HG03575 (cell line): Measurements from ENCODE around the gene IGF2R.
A peak's percentile ranks its signal among the peaks of the same experiment; 100 is the strongest.
"Not testable (repeated sequence)": the region's sequence is repeated elsewhere in the genome, so short reads cannot be mapped to it uniquely, and the experiment has no call there.

Experiments
- ATAC-seq: cut with Tn5 transposase; IDR thresholded peaks from one replicate; pipeline ENCODE4 v1.9.1; 2021; ENCODE audit not compliant: unreplicated experiment, insufficient number of reproducible peaks, low FRiP score; ENCODE audit errors: extremely low read depth

IGF2R gene

GRCh38 chr6:159968295-159969203 is at the start of gene IGF2R:
Gene IGF2R, plus strand, starts transcription at chr6:159969082. Its CDS starts 165 bp downstream, at chr6:159969247.
- ATAC-seq: peak; percentile 31

GRCh38 chr6:159919800-159920199 is 49.1 kb upstream of the IGF2R start:
- no peak for ATAC-seq

GRCh38 chr6:159924150-159924549 is 44.7 kb upstream of the IGF2R start:
- ATAC-seq: not testable (repeated sequence)

GRCh38 chr6:159926542-159927203 is 42.2 kb upstream of the IGF2R start:
- no peak for ATAC-seq

GRCh38 chr6:159929819-159930218 is 39.1 kb upstream of the IGF2R start:
- ATAC-seq: no peak

- ATAC-seq: peak; percentile 91
Observed at GRCh38 chr6:159931112-159931511, 37.8 kb upstream of the IGF2R start.

- no peak for ATAC-seq
Observed at GRCh38 chr6:159931846-159932245, 37.0 kb upstream of the IGF2R start.

GRCh38 chr6:159933077-159933476 is 35.8 kb upstream of the IGF2R start:
- no peak for ATAC-seq

GRCh38 chr6:159934181-159934580 is 34.7 kb upstream of the IGF2R start:
- ATAC-seq: no peak

GRCh38 chr6:159935065-159935464 is 33.8 kb upstream of the IGF2R start:
- ATAC-seq: no peak

GRCh38 chr6:159935633-159936032 is 33.2 kb upstream of the IGF2R start:
- no peak for ATAC-seq

GRCh38 chr6:159939591-159940016 is 29.3 kb upstream of the IGF2R start:
- ATAC-seq: no peak

GRCh38 chr6:159941286-159942113 is 27.4 kb upstream of the IGF2R start:
- ATAC-seq: no peak

- no peak for ATAC-seq
Observed at GRCh38 chr6:159943101-159943632, 25.7 kb upstream of the IGF2R start.

- ATAC-seq: no peak
Observed at GRCh38 chr6:159943968-159944598, 24.8 kb upstream of the IGF2R start.

- no peak for ATAC-seq
Observed at GRCh38 chr6:159945801-159946392, 23.0 kb upstream of the IGF2R start.

GRCh38 chr6:159946912-159947311 is 22.0 kb upstream of the IGF2R start:
- ATAC-seq: no peak

GRCh38 chr6:159948199-159948598 is 20.7 kb upstream of the IGF2R start:
- no peak for ATAC-seq
